ENCODE measurements around the gene CAPZB.

DNA sequence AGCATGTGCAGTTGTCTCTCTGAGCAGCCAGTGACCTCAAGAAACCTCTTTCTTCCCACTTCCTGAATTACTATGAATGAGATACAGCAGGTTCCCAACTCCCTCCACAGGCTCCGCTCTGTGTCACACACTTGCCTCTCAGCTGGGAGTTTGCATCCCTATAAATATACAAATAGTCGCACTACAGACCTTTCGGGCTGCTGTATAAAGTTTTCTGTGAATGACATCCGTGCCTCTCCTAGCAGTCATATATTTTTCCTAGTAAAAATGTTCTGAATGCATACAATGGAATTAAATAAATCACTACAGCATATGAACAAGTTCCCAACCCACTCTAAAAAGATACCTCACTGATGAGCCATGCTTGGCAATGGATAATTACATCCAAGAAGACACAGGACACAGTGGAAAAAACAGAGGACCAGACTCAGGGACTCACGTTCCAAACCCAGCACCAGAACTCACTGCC, 66.8 kb downstream of the CAPZB start:
- TF ChIP-seq, protein P1, sequence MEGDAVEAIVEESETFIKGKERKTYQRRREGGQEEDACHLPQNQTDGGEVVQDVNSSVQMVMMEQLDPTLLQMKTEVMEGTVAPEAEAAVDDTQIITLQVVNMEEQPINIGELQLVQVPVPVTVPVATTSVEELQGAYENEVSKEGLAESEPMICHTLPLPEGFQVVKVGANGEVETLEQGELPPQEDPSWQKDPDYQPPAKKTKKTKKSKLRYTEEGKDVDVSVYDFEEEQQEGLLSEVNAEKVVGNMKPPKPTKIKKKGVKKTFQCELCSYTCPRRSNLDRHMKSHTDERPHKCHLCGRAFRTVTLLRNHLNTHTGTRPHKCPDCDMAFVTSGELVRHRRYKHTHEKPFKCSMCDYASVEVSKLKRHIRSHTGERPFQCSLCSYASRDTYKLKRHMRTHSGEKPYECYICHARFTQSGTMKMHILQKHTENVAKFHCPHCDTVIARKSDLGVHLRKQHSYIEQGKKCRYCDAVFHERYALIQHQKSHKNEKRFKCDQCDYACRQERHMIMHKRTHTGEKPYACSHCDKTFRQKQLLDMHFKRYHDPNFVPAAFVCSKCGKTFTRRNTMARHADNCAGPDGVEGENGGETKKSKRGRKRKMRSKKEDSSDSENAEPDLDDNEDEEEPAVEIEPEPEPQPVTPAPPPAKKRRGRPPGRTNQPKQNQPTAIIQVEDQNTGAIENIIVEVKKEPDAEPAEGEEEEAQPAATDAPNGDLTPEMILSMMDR (IDR thresholded peaks at IDR 0.05), result no peak
- TF ChIP-seq REST (IDR thresholded peaks at IDR 0.05; ENCODE audit: low read depth, low read length) (no peak), EZH2phosphoT487 (IDR thresholded peaks at IDR 0.05; ENCODE audit: borderline replicate concordance, low read depth) (no peak), SIN3A (IDR thresholded peaks at IDR 0.05; ENCODE audit: borderline replicate concordance, low read depth, low read length) (no peak), GABPA (IDR thresholded peaks at IDR 0.05; ENCODE audit: low read depth) (no peak)

Data from SK-N-SH (cell line).